Measurements from ENCODE around the gene GALNT17.

Gene GALNT17

DNA sequence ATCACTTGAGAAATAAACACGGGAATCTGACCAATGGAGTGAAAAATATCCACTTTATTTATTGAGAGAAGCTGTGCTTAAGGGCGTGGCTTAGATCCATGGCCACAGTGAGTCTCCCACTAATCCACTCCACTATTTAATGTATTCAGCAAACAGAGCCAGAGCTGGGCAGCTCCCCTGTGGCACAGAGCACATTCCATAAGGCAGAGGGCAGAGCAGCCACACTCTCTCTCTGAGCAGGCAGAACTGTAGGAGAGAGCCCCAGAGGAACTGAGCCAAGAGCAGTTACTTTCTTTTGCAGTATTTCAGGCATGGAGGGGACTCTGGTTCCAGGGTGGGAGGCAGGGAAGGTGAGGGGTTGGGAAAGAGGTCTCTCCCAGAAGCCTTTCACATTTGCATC, 106.0 kb downstream of the GALNT17 start:
- no peak overlapping the region for H3K4me3 ChIP-seq (ENCODE audit: low read length, poor library complexity, severe bottlenecking)
- H3K9me2 ChIP-seq (replicated peaks; ENCODE audit: low read depth, low read length): no peaks in the 10 kb centered on the region
- TF ChIP-seq, protein P1, sequence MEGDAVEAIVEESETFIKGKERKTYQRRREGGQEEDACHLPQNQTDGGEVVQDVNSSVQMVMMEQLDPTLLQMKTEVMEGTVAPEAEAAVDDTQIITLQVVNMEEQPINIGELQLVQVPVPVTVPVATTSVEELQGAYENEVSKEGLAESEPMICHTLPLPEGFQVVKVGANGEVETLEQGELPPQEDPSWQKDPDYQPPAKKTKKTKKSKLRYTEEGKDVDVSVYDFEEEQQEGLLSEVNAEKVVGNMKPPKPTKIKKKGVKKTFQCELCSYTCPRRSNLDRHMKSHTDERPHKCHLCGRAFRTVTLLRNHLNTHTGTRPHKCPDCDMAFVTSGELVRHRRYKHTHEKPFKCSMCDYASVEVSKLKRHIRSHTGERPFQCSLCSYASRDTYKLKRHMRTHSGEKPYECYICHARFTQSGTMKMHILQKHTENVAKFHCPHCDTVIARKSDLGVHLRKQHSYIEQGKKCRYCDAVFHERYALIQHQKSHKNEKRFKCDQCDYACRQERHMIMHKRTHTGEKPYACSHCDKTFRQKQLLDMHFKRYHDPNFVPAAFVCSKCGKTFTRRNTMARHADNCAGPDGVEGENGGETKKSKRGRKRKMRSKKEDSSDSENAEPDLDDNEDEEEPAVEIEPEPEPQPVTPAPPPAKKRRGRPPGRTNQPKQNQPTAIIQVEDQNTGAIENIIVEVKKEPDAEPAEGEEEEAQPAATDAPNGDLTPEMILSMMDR (conservative IDR thresholded peaks at IDR 0.05; ENCODE audit: low read length): no peak
- TF ChIP-seq EZH2phosphoT487 (IDR thresholded peaks at IDR 0.05; ENCODE audit: borderline replicate concordance): no peak
- no peaks in the 10 kb centered on the region for H3F3A ChIP-seq (ENCODE audit: low read depth)
- no peaks in the 10 kb centered on the region for H3K36me3 ChIP-seq (ENCODE audit: insufficient read depth, low read length)
- no peak overlapping the region for H3K9ac ChIP-seq (ENCODE audit: low read depth, low read length, poor library complexity, severe bottlenecking)
- no peak overlapping the region for H3K4me2 ChIP-seq (ENCODE audit: low read depth, low read length, poor library complexity, severe bottlenecking)
- no peaks in the 10 kb centered on the region for H4K20me1 ChIP-seq (ENCODE audit: insufficient read depth, low read length, poor library complexity, severe bottlenecking)
- peaks cover 11% of the 10 kb centered on the region; the same call in 1 of the 2 replicates for H3K9me3 ChIP-seq (ENCODE audit: insufficient read depth, low read depth, low read length)
- no peaks in the 10 kb centered on the region for H3K4me1 ChIP-seq (ENCODE audit: insufficient read depth, low read length, poor library complexity, severe bottlenecking)
- no peaks in the 10 kb centered on the region for H3K27me3 ChIP-seq (ENCODE audit: insufficient read depth, low read length, poor library complexity, severe bottlenecking)
- H3K79me2 ChIP-seq (ENCODE audit: insufficient read depth, low read length): no peaks in the 10 kb centered on the region
- no peak overlapping the region for H2AFZ ChIP-seq (ENCODE audit: low read length)

DNA sequence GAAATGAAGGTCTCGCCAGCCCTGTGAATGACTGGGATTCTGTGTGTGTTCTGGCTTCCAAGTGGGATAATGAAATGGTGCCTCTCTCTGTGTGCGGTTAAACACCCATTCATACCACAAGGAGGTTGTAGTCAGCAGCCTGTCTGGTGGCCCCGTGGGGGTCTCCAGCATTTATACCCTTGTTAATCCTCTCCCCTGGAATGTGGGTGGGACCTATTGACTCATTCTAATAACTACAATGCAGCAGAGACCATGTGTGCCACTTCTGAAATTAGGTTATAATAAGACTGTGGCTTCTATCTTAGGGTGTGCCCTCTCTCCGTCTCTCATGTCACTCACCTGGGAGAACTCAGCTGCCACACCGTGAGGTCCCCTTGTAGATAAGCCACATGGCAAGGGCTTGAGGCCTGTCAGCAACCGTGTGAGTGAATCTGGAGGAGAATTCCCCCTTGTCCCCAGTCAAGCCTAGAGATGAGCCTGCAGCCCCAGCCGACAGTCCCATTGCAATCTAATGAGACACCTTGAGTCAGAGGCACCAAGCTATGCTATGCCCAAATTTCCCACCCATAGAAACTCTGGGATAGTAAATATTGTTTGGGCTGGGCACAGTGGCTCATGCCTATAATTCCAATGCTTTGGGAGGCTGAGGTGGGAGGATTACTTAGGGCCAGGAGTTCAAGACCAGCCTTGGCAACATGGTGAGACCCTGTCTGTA, 106.8 kb downstream of the GALNT17 start:
- H2AFZ ChIP-seq (ENCODE audit: low read length): no peak overlapping the region
- no peak overlapping the region for H3K4me3 ChIP-seq (ENCODE audit: low read length, poor library complexity, severe bottlenecking)
- H3F3A ChIP-seq (ENCODE audit: low read depth): no peaks in the 10 kb centered on the region
- no peaks in the 10 kb centered on the region for H3K4me1 ChIP-seq (ENCODE audit: insufficient read depth, low read length, poor library complexity, severe bottlenecking)
- H3K9ac ChIP-seq (ENCODE audit: low read depth, low read length, poor library complexity, severe bottlenecking): no peak overlapping the region
- peaks cover 10% of the 10 kb centered on the region; the same call in 1 of the 2 replicates for H3K9me3 ChIP-seq (ENCODE audit: insufficient read depth, low read depth, low read length)
- no peak overlapping the region for H3K4me2 ChIP-seq (ENCODE audit: low read depth, low read length, poor library complexity, severe bottlenecking)
- H4K20me1 ChIP-seq (ENCODE audit: insufficient read depth, low read length, poor library complexity, severe bottlenecking): no peaks in the 10 kb centered on the region
- no peaks in the 10 kb centered on the region for H3K27me3 ChIP-seq (ENCODE audit: insufficient read depth, low read length, poor library complexity, severe bottlenecking)
- H3K36me3 ChIP-seq (ENCODE audit: insufficient read depth, low read length): no peaks in the 10 kb centered on the region
- H3K79me2 ChIP-seq (ENCODE audit: insufficient read depth, low read length): no peaks in the 10 kb centered on the region
- TF ChIP-seq, protein P1 (conservative IDR thresholded peaks at IDR 0.05; ENCODE audit: low read length): no peak
- TF ChIP-seq EZH2phosphoT487 (IDR thresholded peaks at IDR 0.05; ENCODE audit: borderline replicate concordance): no peak
- no peaks in the 10 kb centered on the region for H3K9me2 ChIP-seq (replicated peaks; ENCODE audit: low read depth, low read length)

DNA sequence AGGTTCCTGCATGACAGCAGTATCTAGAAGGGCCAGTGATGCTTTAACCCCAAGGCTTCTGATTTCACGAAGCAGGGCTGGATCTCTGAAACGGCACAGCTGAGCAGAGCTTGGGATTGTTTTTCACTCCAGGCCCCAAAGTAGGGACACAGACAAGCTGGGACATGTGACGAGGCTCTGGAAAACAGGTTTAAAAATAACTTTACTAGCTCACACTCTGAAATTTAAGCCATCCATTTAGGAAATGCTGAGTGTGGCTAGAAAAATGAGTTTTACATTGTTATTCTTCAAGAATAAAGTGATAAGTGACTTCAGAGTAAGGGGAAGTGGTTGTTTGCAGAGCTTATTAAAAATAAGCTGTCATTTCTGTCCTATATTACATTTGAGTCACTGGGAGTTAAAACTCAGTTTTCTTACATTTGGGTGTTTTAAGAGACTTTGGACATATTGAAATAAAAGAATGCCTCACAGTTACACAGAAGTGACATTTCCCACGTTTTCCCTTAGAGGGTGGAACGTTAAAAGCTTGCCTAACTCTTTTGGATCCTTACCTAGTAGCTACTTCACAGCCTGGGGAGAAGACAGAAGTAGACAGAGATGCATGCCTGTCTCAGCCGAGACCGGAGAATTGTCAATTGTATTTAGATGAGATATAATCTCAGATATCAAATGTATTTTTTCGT, 107.8 kb downstream of the GALNT17 start:
- Histone ChIP-seq H3K79me2 (ENCODE audit: insufficient read depth, low read length) (no peaks in the 10 kb centered on the region), H3K36me3 (ENCODE audit: insufficient read depth, low read length) (no peaks in the 10 kb centered on the region), H3K4me2 (ENCODE audit: low read depth, low read length, poor library complexity, severe bottlenecking) (no peak overlapping the region), H2AFZ (ENCODE audit: low read length) (no peak overlapping the region), H4K20me1 (ENCODE audit: insufficient read depth, low read length, poor library complexity, severe bottlenecking) (no peaks in the 10 kb centered on the region), H3K27me3 (ENCODE audit: insufficient read depth, low read length, poor library complexity, severe bottlenecking) (no peaks in the 10 kb centered on the region), H3F3A (ENCODE audit: low read depth) (no peaks in the 10 kb centered on the region), H3K4me3 (ENCODE audit: low read length, poor library complexity, severe bottlenecking) (no peak overlapping the region), H3K4me1 (ENCODE audit: insufficient read depth, low read length, poor library complexity, severe bottlenecking) (no peaks in the 10 kb centered on the region), H3K9me3 (ENCODE audit: insufficient read depth, low read depth, low read length) (peaks cover 9% of the 10 kb centered on the region; the same call in 1 of the 2 replicates), H3K9me2 (replicated peaks; ENCODE audit: low read depth, low read length) (no peaks in the 10 kb centered on the region), H3K9ac (ENCODE audit: low read depth, low read length, poor library complexity, severe bottlenecking) (no peak overlapping the region)
- TF ChIP-seq EZH2phosphoT487 (IDR thresholded peaks at IDR 0.05; ENCODE audit: borderline replicate concordance): no peak
- TF ChIP-seq, protein P1 (conservative IDR thresholded peaks at IDR 0.05; ENCODE audit: low read length): no peak

All from Loucy (cell line).